Activated T-helper 1 cell treated with anti-CD3 and anti-CD28 coated beads, Interleukin-2, amount 50 U/mL, for 16 hours (primary cell): ENCODE data around the gene SS18.

Experiments
- DNase-seq, 2 donors: peaks; one replicate each; pipeline ENCODE4 v3.0.0-alpha.2; 2020; ENCODE audit warnings: low read depth in 1 of 2, low spot score in 1 of 2

The SS18 gene

DNA sequence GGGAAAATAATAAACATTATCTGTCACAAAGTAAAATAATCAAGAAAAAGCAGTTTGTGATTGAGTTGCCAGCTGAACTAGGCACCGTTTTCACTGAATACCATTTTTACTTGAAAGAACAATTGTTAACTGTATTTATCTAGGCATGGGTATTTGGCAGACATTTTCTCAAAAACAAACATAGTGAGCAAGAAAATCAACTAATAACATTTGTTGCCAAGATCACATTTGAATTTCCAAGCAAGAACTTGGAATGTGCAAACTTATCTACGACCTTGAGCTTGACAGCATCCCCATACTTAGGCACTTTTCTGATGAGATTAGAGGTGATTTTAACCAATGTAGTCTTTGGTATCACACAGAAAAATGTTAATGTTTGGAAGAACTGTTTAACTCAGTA lies 16.7 kb downstream of the SS18 start:
- no peak for DNase-seq

DNA sequence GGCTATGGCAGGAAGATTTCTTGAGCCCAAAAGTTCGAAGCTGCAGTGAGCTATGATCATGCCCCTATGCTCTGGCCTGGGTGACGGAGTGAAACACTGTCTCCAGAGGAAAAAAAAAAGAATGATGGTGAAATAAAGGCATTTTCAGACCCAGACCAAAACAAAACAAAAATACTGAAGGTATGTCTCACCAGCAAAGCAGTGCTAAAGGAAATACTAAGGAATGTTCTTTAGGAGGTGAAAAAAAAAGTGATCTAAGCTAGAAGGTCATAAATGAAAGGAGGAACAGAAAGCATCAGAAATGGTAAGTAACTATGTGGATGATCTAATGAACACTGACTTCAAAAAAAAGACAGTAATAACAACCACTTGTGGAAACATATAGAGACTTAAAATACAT lies 18.7 kb downstream of the SS18 start:
- no peak for DNase-seq

DNA sequence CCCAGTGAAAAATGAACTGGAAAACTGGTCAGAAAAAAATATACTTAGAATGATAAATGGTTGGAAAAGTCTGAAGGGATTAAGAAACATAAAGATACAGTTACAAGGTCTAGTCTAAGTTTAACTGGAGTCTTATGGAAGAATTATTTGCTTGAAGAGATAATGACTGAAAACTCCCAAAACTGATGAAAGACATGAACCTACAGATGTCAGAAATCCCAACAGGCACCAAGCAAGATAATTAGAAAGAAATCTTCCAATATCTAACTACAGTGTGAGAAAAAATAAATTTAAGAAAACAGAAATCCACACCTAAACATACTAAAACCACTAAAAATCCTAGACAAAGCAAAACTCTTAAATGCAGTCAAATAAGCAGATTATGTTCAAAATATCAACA lies 19.4 kb downstream of the SS18 start:
- DNase-seq = no peak

DNA sequence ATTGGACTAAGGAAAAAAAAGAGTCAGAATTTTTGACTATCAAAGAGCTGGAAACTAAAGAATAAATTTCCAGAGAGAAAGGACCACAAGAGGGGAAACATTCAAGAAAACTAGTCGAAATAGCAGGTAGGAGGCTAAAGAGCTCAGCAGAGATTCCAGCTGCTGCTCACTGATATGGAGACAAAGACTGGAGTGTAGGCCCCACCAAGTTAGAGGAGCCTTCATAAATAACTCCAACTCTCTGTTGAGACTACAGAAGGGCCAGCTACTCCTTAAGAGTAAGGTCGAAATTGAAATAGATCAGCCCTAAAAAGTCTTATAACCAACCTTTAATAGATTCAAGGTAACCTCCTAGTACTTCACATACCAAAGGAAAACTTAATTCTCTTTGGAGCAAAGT lies 31.1 kb downstream of the SS18 start:
- DNase-seq = no peak

DNA sequence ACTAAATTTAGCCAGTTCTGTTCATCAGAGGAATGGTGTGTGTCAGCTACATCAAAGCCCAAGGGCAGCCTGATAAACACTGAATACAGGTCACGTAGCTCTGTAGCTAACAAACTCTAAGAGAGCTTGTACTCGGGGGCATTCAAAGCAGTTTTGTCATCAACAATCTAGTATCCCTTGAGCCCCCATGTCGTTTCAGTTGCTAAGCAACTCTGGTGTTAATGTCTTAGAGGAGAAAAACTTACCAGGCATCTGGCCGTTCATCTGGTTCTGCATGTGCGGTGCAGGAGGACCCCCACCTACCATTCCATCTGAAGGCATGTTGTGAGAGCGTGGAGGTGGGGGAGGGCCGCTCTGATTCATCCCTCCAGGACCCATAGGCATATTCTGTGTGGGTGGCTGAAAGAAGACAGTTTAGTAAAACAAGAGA lies 33.1 kb downstream of the SS18 start:
- no peak for DNase-seq

DNA sequence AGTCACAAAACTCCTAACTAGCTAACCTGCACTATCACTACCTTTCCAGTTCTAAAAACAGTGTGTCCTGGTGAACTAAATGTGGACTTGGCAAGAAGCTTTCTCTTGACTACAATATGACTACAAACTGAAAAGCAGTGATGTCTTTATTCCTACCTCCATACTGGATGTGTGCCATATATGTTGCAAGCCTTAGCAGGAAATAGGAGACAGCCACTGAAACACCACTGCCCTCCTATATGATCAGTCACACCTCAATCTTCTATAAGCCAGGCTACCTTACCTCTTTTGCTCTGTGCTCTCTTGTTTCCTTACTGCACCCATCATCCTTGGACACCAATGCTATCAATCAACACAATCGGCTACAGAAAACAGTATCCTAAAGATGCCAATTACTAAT lies 34.1 kb downstream of the SS18 start:
- no peak for DNase-seq

DNA sequence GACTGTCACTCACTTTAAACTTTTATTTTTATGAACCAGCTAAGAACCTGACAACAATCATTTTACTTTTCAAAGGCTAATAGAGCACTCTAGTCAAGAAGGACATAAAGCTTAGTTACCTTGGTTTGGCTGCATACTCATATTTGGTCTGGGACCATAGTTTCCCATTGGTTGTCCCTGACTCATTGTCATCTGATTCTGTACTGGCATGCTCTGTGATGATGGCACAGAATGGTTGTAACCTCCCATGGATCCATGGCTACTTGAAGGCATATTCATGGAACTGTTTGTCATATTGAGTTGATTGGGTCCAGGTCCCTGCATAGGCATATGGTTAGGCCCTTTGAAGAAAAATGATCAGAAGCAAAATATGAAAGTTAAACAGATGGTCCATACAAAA lies 37.9 kb downstream of the SS18 start:
- no peak for DNase-seq

DNA sequence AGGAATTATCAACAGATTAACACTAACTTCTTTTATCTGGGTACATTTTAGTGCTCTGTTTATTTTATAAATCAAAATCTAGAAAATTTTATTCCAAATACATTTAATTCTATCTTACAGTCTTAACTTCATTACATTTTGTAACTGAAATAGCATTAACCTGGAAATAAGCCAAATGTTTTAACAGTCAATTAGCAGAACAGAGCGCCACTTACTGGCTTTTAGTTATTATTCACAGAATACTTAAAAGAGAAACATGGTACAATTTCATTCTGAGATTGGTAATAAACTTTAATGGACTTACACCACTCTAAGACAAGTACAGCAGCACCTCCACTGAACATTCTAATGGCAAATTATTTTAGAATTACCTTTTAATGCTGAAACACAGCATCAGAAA lies 38.6 kb downstream of the SS18 start:
- DNase-seq = no peak

DNA sequence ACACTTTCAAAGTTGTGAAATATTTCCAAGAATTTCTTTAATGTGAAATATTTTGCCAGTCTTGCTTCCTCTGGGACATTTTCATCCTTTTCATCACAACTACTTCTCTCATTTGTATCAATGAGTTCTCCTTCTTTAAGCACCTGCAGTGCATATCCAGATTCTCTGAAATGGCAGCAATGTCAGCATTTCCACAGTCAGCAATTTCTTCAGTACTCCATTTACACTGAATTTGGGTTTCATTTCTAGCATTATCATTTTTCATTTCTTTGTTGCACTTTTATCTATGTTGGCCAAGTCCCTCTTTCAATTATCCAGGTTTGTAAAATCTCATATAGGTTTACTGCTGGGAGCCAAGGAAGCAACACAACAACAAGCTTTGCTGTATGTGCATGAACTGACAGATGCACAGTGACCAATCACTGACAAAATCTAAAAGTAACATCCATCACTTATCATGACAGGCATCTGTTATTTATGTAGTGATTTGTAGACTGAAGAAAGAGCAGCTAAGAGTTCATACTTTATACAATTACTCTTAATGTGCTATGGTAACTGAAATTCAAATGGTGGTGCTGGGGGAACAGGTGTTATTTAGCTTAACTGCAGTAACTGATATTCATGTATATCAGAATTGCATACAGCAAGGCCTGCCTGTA lies 43.9 kb downstream of the SS18 start:
- no peak for DNase-seq

DNA sequence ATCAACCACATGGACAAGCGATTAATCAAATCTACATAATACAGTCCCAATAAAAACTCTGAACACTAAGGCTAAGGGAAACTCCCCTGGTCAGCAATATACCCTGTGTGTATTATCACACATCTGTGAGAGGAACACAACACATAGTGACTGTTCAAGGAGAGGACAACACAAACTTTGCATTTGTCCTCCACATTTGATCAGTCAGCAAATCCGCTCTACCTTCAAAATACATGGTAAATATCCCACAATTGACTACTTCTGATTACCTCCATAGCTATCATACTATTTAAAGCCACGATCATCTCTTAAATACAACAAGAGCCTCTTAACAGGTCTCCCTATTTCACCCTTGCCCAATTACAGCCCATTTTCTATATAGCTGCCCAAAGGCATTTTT lies 45.6 kb downstream of the SS18 start:
- DNase-seq = no peak

DNA sequence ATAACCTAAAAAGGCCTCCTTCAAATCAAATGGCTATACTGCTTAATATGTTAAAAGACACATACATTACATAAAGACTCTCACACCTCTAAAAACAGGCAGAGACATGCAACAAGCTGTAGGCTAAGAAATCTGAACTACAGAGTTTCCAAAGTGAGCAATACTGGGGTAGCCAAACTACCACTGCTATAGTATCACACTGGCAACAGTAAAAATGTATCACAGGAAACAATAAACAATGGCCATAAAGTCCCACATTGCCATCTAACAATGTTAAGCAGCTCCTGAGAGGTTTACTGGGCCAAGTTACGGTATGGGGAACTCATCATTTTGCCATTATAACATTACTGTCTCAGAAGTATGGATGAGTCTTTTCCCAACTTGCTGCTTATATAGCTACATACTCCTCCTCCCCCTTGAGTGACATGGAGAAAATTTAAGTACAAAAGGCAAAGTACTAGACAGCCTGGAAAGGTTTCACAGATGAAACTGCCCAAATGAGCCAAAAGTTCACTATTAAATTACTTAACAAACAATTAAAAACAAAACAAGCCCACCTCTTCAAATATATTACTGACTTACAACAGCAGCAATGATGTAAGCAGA lies 50.3 kb downstream of the SS18 start:
- no peak for DNase-seq

DNA sequence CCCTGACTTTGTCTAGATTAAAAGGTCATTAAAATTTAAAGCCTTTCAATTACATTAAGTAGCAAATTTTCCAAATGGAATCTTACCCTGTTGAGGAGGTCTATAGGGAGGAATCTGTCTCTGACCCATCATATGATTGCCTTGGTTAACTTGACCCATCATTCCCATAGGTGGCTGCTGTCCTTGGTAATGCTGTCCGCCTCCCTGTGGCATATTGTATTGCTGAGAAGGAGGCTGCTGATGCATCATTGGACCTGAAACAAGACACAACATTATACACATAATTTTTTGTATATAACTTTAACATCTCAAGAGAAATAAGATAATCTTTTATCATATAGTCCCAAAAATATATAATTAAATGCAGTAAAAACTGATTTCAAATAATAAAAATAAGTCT lies 51.2 kb downstream of the SS18 start:
- DNase-seq = no peak

DNA sequence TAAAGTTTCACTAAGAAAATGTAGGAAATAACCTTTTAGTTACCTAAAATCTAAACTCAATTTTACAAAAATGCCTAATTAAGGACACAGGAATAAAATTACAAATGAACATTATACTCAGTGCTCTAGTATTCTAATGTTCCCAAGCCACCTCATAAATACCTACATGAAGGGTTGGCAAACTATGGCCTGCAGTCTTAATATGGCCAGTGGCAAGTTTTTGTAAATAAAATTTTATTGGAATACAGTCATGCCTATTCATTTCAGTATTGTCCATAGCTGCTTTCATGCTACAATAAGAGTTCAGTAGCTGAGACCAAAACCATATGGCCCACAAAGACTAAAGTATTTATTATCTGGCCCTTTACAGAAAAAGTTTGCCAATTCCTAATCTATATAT lies 53.8 kb downstream of the SS18 start:
- no peak for DNase-seq

DNA sequence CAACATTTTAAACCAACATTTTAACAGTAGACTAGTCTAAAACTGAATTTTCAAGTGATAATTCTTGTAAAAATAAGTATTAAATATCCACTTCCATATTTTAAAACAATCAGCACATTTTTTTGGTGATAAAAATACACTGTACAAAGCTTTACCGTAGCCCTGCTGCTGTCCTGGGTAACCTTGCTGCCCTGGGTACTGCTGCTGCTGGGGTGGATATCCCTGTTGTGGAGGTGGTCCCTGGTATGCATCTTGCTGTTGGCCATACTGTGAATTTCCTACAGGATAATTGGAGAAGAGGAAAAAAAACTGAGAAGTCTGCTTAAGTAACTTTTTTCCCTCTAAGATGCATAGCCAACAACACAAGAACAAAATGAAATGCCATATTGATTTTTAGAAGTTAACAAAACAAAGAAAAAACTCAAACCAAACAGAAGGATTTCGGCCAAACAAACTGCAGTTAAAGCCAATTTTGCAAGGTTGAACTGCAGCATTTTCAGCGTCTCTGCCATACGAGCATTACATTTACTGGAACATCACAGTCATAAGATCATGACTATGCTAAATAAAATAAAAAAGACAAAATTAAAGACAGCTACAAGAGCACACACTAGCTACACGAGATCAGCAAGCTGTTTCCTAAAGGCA lies 55.4 kb downstream of the SS18 start:
- no peak for DNase-seq

DNA sequence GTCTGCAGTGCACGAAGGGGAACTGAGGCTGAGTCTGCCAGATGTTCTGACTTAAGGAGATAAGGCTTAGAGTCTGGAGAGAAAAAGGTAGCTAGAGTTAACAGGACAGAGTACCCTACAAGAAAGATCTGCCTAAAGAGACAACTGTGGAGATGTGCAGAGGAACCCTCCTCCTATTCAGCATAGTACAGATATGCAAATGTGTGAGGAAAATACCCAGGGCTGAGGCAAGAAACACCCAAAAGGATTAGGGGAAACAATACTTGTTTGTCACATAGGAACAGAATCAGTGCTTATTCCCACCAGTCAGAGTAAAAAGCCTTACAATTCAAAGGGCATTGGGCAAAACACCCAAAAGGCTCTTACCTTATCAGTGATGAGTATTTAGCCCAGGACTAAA lies 67.8 kb downstream of the SS18 start:
- DNase-seq = no peak

DNA sequence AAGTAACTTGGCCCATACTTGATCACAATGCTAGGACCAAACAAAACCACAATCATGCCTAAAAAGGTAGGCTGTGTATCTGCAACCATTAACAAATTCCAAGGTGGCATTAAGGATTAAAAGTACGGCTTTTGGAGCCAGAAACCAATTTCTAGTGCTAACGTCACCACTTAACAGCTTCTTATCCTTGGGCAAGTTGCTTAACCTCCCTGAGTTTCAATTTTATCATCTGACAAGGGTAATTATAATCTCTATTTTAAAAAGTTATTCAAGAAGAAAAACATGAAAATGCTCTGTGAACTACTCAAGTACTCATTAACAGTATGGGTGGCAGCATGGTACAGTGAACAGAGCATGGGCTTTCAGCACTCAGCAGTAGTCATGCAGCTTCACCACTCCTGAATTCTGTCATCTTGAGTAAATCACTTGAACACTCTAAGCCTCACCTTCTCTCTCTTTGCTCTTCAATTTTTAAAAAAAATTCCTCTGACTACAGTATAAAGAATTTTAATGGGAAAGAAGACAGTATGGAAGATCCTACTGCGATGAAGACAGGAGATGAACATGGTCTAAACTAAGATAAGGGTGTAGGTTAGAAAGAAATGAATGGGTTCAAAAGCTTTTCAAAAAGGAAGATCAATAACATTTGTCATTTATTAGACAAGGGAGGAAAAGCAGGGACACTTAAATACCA lies 69.2 kb downstream of the SS18 start:
- no peak for DNase-seq

DNA sequence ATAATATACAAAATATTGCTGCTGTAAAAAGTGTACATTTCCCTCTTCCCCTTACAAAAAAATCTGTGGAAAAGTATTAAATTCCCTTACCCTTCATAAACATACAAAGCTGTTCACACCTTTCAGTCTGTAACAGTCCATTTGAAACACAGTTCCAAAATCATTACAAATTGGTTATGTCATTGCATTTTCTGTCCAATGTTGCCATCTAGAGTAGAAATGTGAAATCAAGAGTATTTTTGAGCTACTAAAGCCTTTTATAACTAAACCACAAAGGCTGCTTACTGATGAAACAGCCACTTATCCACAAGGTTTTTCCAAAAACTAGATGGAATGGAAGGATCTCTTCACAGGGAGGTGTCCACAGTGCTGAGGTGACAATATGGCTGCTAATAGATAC lies 72.5 kb downstream of the SS18 start:
- DNase-seq = no peak

DNA sequence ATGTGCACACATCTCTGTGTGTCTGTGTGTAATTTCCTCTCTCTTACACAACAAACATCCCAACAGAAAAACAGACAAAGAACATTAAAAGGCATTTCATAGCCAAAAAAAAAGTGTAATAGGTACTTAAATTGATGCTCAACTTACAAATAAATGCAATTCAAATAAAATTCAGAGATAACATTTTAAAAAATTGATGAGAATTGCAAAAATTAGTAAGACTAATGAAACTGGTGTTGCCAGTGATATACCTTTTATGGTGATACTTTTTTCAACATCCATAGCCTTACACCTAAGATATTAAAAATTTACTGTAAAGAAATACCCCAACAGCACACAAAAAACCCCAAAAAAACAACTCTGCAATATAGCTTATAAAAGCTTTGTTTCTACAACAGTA lies 76.0 kb downstream of the SS18 start:
- DNase-seq = no peak

DNA sequence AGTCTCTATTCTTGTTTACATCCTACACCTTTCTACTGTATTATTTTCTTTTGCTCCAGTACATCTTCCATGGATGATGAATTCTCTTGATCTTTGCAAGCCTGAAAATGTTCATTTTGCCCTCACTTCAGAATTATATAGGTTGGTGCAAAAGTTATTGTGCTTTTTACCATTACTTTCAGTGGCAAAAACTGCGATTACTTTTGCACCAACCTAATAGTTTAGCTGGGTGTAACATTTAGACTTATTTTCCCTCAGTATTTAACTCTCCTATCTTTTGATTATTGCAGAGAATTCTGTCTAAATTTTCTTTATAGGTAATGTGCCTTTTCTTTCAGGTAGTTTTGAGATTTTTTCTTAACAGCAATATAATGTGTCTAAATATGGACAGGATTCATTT lies 81.8 kb downstream of the SS18 start:
- DNase-seq = no peak

DNA sequence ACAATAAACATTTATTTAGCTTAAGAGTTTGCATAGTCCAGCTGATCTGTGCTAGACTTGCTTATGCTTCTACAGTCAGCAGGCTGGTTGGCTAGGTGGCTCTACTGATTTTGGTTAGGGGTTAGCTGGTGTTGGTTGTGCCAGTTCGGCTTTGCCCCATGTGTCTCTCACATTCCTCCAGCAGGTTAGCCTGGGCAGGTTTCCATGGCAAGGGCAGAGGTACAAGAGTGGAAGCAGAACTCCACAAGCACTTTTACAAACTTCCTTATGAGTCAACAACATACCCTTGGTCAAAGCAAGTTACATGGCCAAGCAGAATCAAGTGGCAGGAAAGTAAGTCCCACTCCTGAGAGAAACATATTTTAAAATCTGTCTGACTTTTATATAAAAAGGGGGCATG lies 82.3 kb downstream of the SS18 start:
- DNase-seq = no peak

DNA sequence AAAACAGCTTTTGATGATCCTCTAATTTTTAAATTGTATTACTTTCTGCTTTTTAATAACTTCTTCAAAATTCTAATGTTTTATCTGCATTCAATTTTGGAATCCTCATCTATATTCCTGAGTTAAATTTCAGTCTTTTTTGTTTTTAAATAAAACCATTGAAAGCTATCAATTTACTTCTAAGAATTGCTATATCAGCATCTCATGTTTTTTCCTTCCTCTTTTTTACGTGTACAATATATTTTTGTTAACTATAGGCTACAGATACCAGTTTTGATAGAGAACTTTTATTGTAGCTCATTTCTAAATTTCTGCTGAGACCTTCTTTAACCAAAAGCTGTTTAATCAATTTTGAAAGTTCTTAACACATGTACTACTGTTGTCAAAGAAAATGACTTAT lies 84.5 kb downstream of the SS18 start:
- no peak for DNase-seq

DNA sequence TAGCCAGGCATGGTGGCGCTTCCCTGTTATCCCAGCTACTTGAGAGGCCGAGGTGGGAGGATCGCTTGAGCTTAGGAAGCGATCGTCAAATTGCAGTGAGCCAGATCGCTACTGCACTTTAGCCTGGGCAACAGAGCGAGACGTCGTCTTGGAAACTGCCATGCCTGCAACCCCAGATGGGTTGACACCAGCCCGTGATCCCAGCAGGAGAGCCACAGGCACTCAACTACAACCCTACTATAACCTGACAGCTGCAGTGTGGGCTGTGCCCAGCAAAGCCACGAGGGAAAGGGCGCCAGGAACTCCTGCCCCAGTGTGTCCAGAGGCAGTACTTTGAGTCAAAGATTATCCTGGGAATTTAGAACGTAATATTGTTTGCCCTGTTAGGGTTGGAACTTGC lies 85.6 kb downstream of the SS18 start:
- no peak for DNase-seq
